Panc1 (cell line): ENCODE measurements around the gene TMEM108. TPM values are rescaled to one million over a fixed set of nuclear protein-coding genes. Genes with fewer than 3 reads are reported as not detected.
A peak's percentile ranks its signal among the peaks of the same experiment; 100 is the strongest.

Experiments
- ATAC-seq: fragments of 200-7000 bp; cut with Tn5 transposase; 2 replicates; pipeline ENCODE4 v1.9.1; 2020; ENCODE audit warnings: mild to moderate bottlenecking, moderate library complexity
- BruUV-seq: library from RNA; stranded (reverse); fragments of 400-500 nt; replicated peaks from 2 replicates; lab custom pipeline; 2021; lab: Mats Ljungman, UMichigan
- CTCF ChIA-PET: fragments of 300-600 bp; sonication (Branson Sonifier 250); formaldehyde crosslinking; loops from one replicate; lab custom pipeline; 2022; ENCODE audit warnings: antibody characterized with exemption; lab: Charles Lee
- POLR2A ChIA-PET: fragments of 300-600 bp; sonication (Branson Sonifier 250); formaldehyde crosslinking; loops from one replicate; lab custom pipeline; 2022; ENCODE audit warnings: antibody characterized with exemption; lab: Charles Lee
- DNase-seq: peaks from one replicate; pipeline ENCODE4 v3.0.0-alpha.2; 2010; ENCODE audit warnings: low read depth, low spot score
- H3K27ac ChIP-seq: 2 replicates; pipeline ENCODE4 v1.5.1; 2011; ENCODE audit warnings: mild to moderate bottlenecking, low read length, inconsistent platforms
- H3K27me3 ChIP-seq: fragments of 200-500 bp; sonication (Bioruptor generic); 2 replicates; pipeline ENCODE4 v1.6.0; 2014; ENCODE audit warnings: low read length, inconsistent platforms; ENCODE audit not compliant: control insufficient read depth, insufficient read depth
- H3K36me3 ChIP-seq: fragments of 200-500 bp; sonication (Bioruptor generic); 2 replicates; pipeline ENCODE4 v1.5.1; 2014; ENCODE audit warnings: inconsistent platforms, mild to moderate bottlenecking, low read length, moderate library complexity; ENCODE audit not compliant: control insufficient read depth, insufficient read depth
- H3K4me1 ChIP-seq: 2 replicates; pipeline ENCODE4 v1.5.1; 2011; ENCODE audit warnings: inconsistent platforms, mild to moderate bottlenecking, low read length, moderate library complexity; ENCODE audit not compliant: control insufficient read depth, insufficient read depth
- H3K4me3 ChIP-seq, 2 experiments: 2 replicates each; pipeline ENCODE4 v1.5.1; 2011 to 2012; ENCODE audit warnings: low read depth in 2 of 2, low read length in 2 of 2, mild to moderate bottlenecking in 2 of 2, inconsistent platforms in 1 of 2, moderate library complexity in 1 of 2
- H3K9me3 ChIP-seq: fragments of 200-500 bp; sonication (Bioruptor generic); 2 replicates; pipeline ENCODE4 v1.5.1; 2014; ENCODE audit warnings: low read depth, mild to moderate bottlenecking, inconsistent platforms, low read length, moderate library complexity; ENCODE audit not compliant: control insufficient read depth, insufficient read depth
- POLR2AphosphoS5 ChIP-seq: IDR thresholded peaks from 2 replicates; pipeline ENCODE4 v1.6.1; 2012; ENCODE audit warnings: mild to moderate bottlenecking, low read depth, low read length, moderate library complexity
- SIN3A ChIP-seq: IDR thresholded peaks from 2 replicates; pipeline ENCODE4 v1.6.1; 2012; ENCODE audit warnings: low read depth, mild to moderate bottlenecking, low read length, moderate library complexity, borderline replicate concordance; ENCODE audit not compliant: insufficient read depth
- TCF7L2 ChIP-seq: IDR thresholded peaks from 2 replicates; pipeline ENCODE4 v1.6.1; 2011; ENCODE audit warnings: mild to moderate bottlenecking, low read depth, low read length, inconsistent platforms
- in situ Hi-C: cut with HindIII; loops from 2 replicates; pipeline ENCODE4 v1.10.0; 2016; ENCODE audit warnings: low sequenced_read_pairs, low pct_unique_long_range_greater_than_20kb
- intact Hi-C: fragments of 100-400 bp; cut with micrococcal nuclease; formaldehyde crosslinking; loops from one replicate; pipeline ENCODE4 v1.10.0; 2022; ENCODE audit not compliant: unreplicated experiment
- total RNA-seq: library from RNA; stranded (reverse); gene quantifications from one replicate; pipeline ENCODE4 v1.2.1, GENCODE V29; 2021; ENCODE audit not compliant: unreplicated experiment
- TF ChIP-seq, protein P1 (sequence below), 2 experiments: IDR thresholded peaks; 2 replicates each; pipeline ENCODE4 v1.6.1; 2011 to 2012; ENCODE audit warnings: low read depth in 2 of 2, control low read depth in 1 of 2, low read length in 1 of 2, mild to moderate bottlenecking in 1 of 2, moderate library complexity in 1 of 2; ENCODE audit not compliant: insufficient read depth in 1 of 2
- TF ChIP-seq, protein P2 (sequence below): fragments of 450-650 bp; IDR thresholded peaks from 2 replicates; pipeline ENCODE4 v1.5.1; 2017; ENCODE audit warnings: mild to moderate bottlenecking

The TMEM108 gene
- total RNA-seq, 1 experiment from 2014 or later = 0.41 TPM

DNA sequence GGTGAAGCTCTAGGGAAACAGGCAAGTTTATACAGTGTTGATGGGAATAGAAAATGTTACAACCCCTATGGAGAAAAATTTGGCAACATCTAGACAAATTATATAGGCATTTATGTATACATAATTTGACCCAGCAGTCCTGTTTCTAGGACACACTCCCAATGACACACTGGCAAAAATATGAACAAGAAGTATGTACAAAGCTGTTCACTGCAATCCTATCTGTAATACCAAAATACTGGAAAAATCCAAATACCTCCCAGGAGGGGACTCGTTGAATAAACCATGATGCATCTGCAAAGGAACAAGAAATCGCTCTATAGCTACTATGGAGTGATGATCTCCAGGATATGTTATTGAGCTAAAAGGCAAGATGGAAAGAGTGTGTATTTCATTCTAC, 370.2 kb downstream of the TMEM108 start:
- BruUV-seq = no TSS peak
- DNase-seq (no peak), ATAC-seq (no peak)
- peaks cover 57% of the 10 kb centered on the region for H3K4me1 ChIP-seq
- ChIA-PET CTCF (no interaction called here), POLR2A (no interaction called here)
- no peaks in the 10 kb centered on the region for H3K9me3 ChIP-seq
- no peak overlapping the region for H3K4me3 ChIP-seq
- H3K27ac ChIP-seq = peak overlapping the region; percentile 98
- no peak for TF ChIP-seq TCF7L2
- TF ChIP-seq POLR2AphosphoS5 = no peak
- no peak for TF ChIP-seq SIN3A
- TF ChIP-seq, protein P1, sequence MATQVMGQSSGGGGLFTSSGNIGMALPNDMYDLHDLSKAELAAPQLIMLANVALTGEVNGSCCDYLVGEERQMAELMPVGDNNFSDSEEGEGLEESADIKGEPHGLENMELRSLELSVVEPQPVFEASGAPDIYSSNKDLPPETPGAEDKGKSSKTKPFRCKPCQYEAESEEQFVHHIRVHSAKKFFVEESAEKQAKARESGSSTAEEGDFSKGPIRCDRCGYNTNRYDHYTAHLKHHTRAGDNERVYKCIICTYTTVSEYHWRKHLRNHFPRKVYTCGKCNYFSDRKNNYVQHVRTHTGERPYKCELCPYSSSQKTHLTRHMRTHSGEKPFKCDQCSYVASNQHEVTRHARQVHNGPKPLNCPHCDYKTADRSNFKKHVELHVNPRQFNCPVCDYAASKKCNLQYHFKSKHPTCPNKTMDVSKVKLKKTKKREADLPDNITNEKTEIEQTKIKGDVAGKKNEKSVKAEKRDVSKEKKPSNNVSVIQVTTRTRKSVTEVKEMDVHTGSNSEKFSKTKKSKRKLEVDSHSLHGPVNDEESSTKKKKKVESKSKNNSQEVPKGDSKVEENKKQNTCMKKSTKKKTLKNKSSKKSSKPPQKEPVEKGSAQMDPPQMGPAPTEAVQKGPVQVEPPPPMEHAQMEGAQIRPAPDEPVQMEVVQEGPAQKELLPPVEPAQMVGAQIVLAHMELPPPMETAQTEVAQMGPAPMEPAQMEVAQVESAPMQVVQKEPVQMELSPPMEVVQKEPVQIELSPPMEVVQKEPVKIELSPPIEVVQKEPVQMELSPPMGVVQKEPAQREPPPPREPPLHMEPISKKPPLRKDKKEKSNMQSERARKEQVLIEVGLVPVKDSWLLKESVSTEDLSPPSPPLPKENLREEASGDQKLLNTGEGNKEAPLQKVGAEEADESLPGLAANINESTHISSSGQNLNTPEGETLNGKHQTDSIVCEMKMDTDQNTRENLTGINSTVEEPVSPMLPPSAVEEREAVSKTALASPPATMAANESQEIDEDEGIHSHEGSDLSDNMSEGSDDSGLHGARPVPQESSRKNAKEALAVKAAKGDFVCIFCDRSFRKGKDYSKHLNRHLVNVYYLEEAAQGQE (IDR thresholded peaks at IDR 0.05; ENCODE audit: insufficient read depth in 1 of 2, low read depth in 2 of 2, low read length in 1 of 2) = no peak
- TF ChIP-seq, protein P2, sequence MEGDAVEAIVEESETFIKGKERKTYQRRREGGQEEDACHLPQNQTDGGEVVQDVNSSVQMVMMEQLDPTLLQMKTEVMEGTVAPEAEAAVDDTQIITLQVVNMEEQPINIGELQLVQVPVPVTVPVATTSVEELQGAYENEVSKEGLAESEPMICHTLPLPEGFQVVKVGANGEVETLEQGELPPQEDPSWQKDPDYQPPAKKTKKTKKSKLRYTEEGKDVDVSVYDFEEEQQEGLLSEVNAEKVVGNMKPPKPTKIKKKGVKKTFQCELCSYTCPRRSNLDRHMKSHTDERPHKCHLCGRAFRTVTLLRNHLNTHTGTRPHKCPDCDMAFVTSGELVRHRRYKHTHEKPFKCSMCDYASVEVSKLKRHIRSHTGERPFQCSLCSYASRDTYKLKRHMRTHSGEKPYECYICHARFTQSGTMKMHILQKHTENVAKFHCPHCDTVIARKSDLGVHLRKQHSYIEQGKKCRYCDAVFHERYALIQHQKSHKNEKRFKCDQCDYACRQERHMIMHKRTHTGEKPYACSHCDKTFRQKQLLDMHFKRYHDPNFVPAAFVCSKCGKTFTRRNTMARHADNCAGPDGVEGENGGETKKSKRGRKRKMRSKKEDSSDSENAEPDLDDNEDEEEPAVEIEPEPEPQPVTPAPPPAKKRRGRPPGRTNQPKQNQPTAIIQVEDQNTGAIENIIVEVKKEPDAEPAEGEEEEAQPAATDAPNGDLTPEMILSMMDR = no peak
- in situ Hi-C loops = no loop called here
- no peaks in the 10 kb centered on the region for H3K36me3 ChIP-seq
- no peaks in the 10 kb centered on the region for H3K27me3 ChIP-seq
- intact Hi-C loops = loop anchor here (2.0 kb wide), 1 partner anchor 40 kb away; no protein-coding TSS in a partner anchor

DNA sequence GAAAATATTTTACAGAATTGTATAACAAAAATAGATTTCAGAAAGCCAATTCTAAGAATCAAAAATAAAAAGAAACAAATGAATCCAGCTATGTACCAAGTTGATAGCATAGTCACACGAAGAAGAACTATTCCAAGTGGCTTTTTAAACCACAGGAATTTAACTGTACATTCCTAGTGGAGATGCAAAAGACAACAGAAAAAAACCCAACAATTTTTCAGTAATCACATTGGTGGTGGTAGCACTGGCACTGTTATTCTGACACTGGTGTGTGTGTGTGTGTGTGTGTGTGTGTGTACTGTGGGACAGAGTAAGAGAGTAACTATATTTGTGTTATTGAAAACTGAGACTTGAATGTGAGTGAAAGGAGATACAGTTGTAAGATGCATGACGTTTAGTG, 370.8 kb downstream of the TMEM108 start:
- ATAC-seq (no peak), DNase-seq (no peak)
- intact Hi-C loops = loop anchor here (2.0 kb wide), 1 partner anchor 40 kb away; no protein-coding TSS in a partner anchor
- H3K4me1 ChIP-seq = peaks cover 57% of the 10 kb centered on the region
- ChIA-PET CTCF (no interaction called here), POLR2A (no interaction called here)
- H3K27ac ChIP-seq = peak overlapping the region; percentile 98
- TF ChIP-seq, protein P2 = no peak
- TF ChIP-seq POLR2AphosphoS5 (no peak), TCF7L2 (no peak), SIN3A (no peak)
- TF ChIP-seq, protein P1 (IDR thresholded peaks at IDR 0.05; ENCODE audit: insufficient read depth in 1 of 2, low read depth in 2 of 2, low read length in 1 of 2) = no peak
- no peaks in the 10 kb centered on the region for H3K9me3 ChIP-seq
- in situ Hi-C loops = no loop called here
- no TSS peak for BruUV-seq
- H3K36me3 ChIP-seq = no peaks in the 10 kb centered on the region
- no peaks in the 10 kb centered on the region for H3K27me3 ChIP-seq
- no peak overlapping the region for H3K4me3 ChIP-seq
